Neural progenitor cell (in vitro differentiated cells): Measurements from ENCODE around the gene ANKDD1B. TPM values are rescaled to one million over a fixed set of nuclear protein-coding genes. Genes with fewer than 3 reads are reported as not detected.

Source experiments
- DNase-seq: peaks from one replicate; pipeline ENCODE4 v3.0.0-alpha.2; 2016; ENCODE audit warnings: low spot score
- H2AFZ ChIP-seq: fragments of 200-600 bp; sonication (generic); replicated peaks from 2 replicates; pipeline ENCODE4 v1.6.1; 2016; ENCODE audit warnings: antibody characterized with exemption
- H3F3A ChIP-seq: fragments of 200-600 bp; sonication (generic); 2 replicates; pipeline ENCODE4 v1.6.1; 2016; ENCODE audit warnings: antibody characterized with exemption, low read depth
- H3K27ac ChIP-seq: fragments of 200-600 bp; sonication (generic); 2 replicates; pipeline ENCODE4 v1.5.1; 2016; ENCODE audit warnings: mild to moderate bottlenecking
- H3K27me3 ChIP-seq: fragments of 200-600 bp; sonication (generic); 2 replicates; pipeline ENCODE4 v1.6.1; 2016; ENCODE audit warnings: mild to moderate bottlenecking, moderate library complexity
- H3K36me3 ChIP-seq: fragments of 200-600 bp; sonication (generic); 2 replicates; pipeline ENCODE4 v1.5.1; 2016
- H3K4me1 ChIP-seq: fragments of 200-600 bp; sonication (generic); 2 replicates; pipeline ENCODE4 v1.6.1; 2016; ENCODE audit warnings: mixed run types
- H3K4me2 ChIP-seq: fragments of 200-600 bp; sonication (generic); 2 replicates; pipeline ENCODE4 v1.6.1; 2016
- H3K4me3 ChIP-seq: fragments of 200-600 bp; sonication (generic); 2 replicates; pipeline ENCODE4 v1.5.1; 2016
- H3K79me2 ChIP-seq: fragments of 200-600 bp; sonication (generic); 2 replicates; pipeline ENCODE4 v1.6.1; 2016; ENCODE audit warnings: low read depth
- H3K9ac ChIP-seq: fragments of 200-600 bp; sonication (generic); 2 replicates; pipeline ENCODE4 v1.6.1; 2016
- H3K9me3 ChIP-seq: fragments of 200-600 bp; sonication (generic); 2 replicates; pipeline ENCODE4 v1.5.1; 2016; ENCODE audit warnings: low read depth
- H4K20me1 ChIP-seq: fragments of 200-600 bp; sonication (generic); 2 replicates; pipeline ENCODE4 v1.6.1; 2016; ENCODE audit warnings: low read depth
- H3K27ac Mint-ChIP-seq: 3 replicates; pipeline ENCODE4 v1.8.0; 2021; ENCODE audit warnings: mixed read lengths
- H3K27me3 Mint-ChIP-seq: 2 replicates; pipeline ENCODE4 v1.8.0; 2022; ENCODE audit warnings: low read depth, mild to moderate bottlenecking, inconsistent platforms, moderate library complexity, mixed read lengths; ENCODE audit not compliant: insufficient read depth
- H3K36me3 Mint-ChIP-seq: 3 replicates; pipeline ENCODE4 v1.8.0; 2021; ENCODE audit warnings: mixed read lengths
- H3K4me1 Mint-ChIP-seq: 3 replicates; pipeline ENCODE4 v1.8.0; 2021; ENCODE audit warnings: mixed read lengths
- H3K4me3 Mint-ChIP-seq: 3 replicates; pipeline ENCODE4 v1.8.0; 2021; ENCODE audit warnings: mild to moderate bottlenecking, moderate library complexity, mixed read lengths
- H3K9me3 Mint-ChIP-seq: 3 replicates; pipeline ENCODE4 v1.8.0; 2020; ENCODE audit warnings: mixed read lengths
- CTCF ChIP-seq: fragments of 200-600 bp; sonication (generic); IDR thresholded peaks from 2 replicates; pipeline ENCODE4 v1.5.1; 2017; ENCODE audit warnings: antibody characterized with exemption, mild to moderate bottlenecking
- EZH2 ChIP-seq: fragments of 200-600 bp; sonication (generic); IDR thresholded peaks from 2 replicates; pipeline ENCODE4 v1.6.1; 2017; ENCODE audit warnings: antibody characterized with exemption, mild to moderate bottlenecking, moderate library complexity
- EZH2phosphoT487 ChIP-seq: fragments of 200-600 bp; sonication (generic); IDR thresholded peaks from 2 replicates; pipeline ENCODE4 v1.6.1; 2017; ENCODE audit warnings: antibody characterized with exemption
- total RNA-seq: library from RNA; depleted of rRNA; stranded (reverse); fragments of >200 nt; gene quantifications from 2 replicates; pipeline ENCODE4 v1.2.3, GENCODE V29; 2015; ENCODE audit warnings: low replicate concordance

ANKDD1B gene
- total RNA-seq, 1 donor from 2014 or later = 0.60 TPM

GRCh38 chr5:75668977-75669689 lies 57.9 kb downstream of the ANKDD1B start:
- H3K27me3 Mint-ChIP-seq = no peaks in the 10 kb centered on the region
- no peaks in the 10 kb centered on the region for H3K79me2 ChIP-seq
- H3K36me3 Mint-ChIP-seq = peaks cover 2% of the 10 kb centered on the region
- no peaks in the 10 kb centered on the region for H4K20me1 ChIP-seq
- no peak overlapping the region for H3K27ac ChIP-seq
- no peaks in the 10 kb centered on the region for H3K9me3 Mint-ChIP-seq
- H3K27ac Mint-ChIP-seq = no peak overlapping the region
- no peak overlapping the region for H3K4me2 ChIP-seq
- no peak overlapping the region for H3K4me3 ChIP-seq
- DNase-seq = no peak
- no peak overlapping the region for H2AFZ ChIP-seq
- peaks cover 19% of the 10 kb centered on the region for H3K4me1 Mint-ChIP-seq
- peaks cover 29% of the 10 kb centered on the region for H3K4me1 ChIP-seq
- no peaks in the 10 kb centered on the region for H3K27me3 ChIP-seq
- no peaks in the 10 kb centered on the region for H3K9me3 ChIP-seq
- no peak for TF ChIP-seq EZH2
- no peak for TF ChIP-seq CTCF
- TF ChIP-seq EZH2phosphoT487 = no peak
- H3K4me3 Mint-ChIP-seq = no peak overlapping the region
- no peak overlapping the region for H3K9ac ChIP-seq
- no peaks in the 10 kb centered on the region for H3F3A ChIP-seq
- no peaks in the 10 kb centered on the region for H3K36me3 ChIP-seq

- TF ChIP-seq EZH2 = no peak
- TF ChIP-seq CTCF = no peak
- TF ChIP-seq EZH2phosphoT487 = no peak
- no peak overlapping the region for H2AFZ ChIP-seq
- no peaks in the 10 kb centered on the region for H3K9me3 ChIP-seq
- no peaks in the 10 kb centered on the region for H3K27me3 ChIP-seq
- Mint-ChIP-seq H3K4me1 (peaks cover 8% of the 10 kb centered on the region), H3K36me3 (peaks cover 2% of the 10 kb centered on the region), H3K27ac (no peak overlapping the region), H3K4me3 (no peak overlapping the region), H3K27me3 (no peaks in the 10 kb centered on the region), H3K9me3 (no peaks in the 10 kb centered on the region)
- H4K20me1 ChIP-seq = no peaks in the 10 kb centered on the region
- H3K4me1 ChIP-seq = peaks cover 14% of the 10 kb centered on the region
- no peak overlapping the region for H3K27ac ChIP-seq
- no peaks in the 10 kb centered on the region for H3K79me2 ChIP-seq
- H3K4me3 ChIP-seq = no peak overlapping the region
- no peak overlapping the region for H3K4me2 ChIP-seq
- no peaks in the 10 kb centered on the region for H3F3A ChIP-seq
- no peaks in the 10 kb centered on the region for H3K36me3 ChIP-seq
- DNase-seq = no peak
- H3K9ac ChIP-seq = no peak overlapping the region
Measured at GRCh38 chr5:75670577-75670976, 59.3 kb downstream of the ANKDD1B start.

GRCh38 chr5:75671506-75671905 lies 60.3 kb downstream of the ANKDD1B start:
- no peaks in the 10 kb centered on the region for H4K20me1 ChIP-seq
- Mint-ChIP-seq H3K36me3 (peaks cover 2% of the 10 kb centered on the region), H3K27me3 (no peaks in the 10 kb centered on the region), H3K27ac (no peak overlapping the region), H3K4me1 (peaks cover 8% of the 10 kb centered on the region), H3K9me3 (no peaks in the 10 kb centered on the region), H3K4me3 (no peak overlapping the region)
- peaks cover 13% of the 10 kb centered on the region for H3K4me1 ChIP-seq
- no peaks in the 10 kb centered on the region for H3K36me3 ChIP-seq
- no peak overlapping the region for H3K4me2 ChIP-seq
- DNase-seq = no peak
- no peak overlapping the region for H3K4me3 ChIP-seq
- H3K9me3 ChIP-seq = no peaks in the 10 kb centered on the region
- TF ChIP-seq CTCF (no peak), EZH2 (no peak), EZH2phosphoT487 (no peak)
- H3K9ac ChIP-seq = no peak overlapping the region
- H3K79me2 ChIP-seq = no peaks in the 10 kb centered on the region
- no peak overlapping the region for H2AFZ ChIP-seq
- H3K27me3 ChIP-seq = no peaks in the 10 kb centered on the region
- no peak overlapping the region for H3K27ac ChIP-seq
- H3F3A ChIP-seq = no peaks in the 10 kb centered on the region
